MV-4-11 (cell line): ENCODE data around the gene LRRIQ3.
"Not testable (repeated sequence)": the region's sequence is repeated elsewhere in the genome, so short reads cannot be mapped to it uniquely, and the experiment has no call there.

ENCODE experiments used
- DNase-seq: peaks from one replicate; lab custom pipeline; 2025; lab: John Stamatoyannopoulos, UW

Gene LRRIQ3

GRCh38 chr1:74197657-74198552 is at the start of gene LRRIQ3, which contains the start of gene FPGT:
Gene LRRIQ3, minus strand, starts transcription at chr1:74198176. Its CDS starts 14,492 bp downstream, at chr1:74183684.
Gene FPGT, plus strand, starts transcription at chr1:74198242. Its CDS starts 37 bp downstream, at chr1:74198279.
- peak; percentile 91 for DNase-seq

- no peak for DNase-seq
These were observed 48.3 kb upstream of the LRRIQ3 start for GRCh38 chr1:74246315-74246714.

GRCh38 chr1:74245168-74245772 is 47.3 kb upstream of the LRRIQ3 start:
- no peak for DNase-seq

- no peak for DNase-seq
These were observed 39.8 kb upstream of the LRRIQ3 start for GRCh38 chr1:74237787-74238186.

- DNase-seq, result no peak
These were observed 39.1 kb upstream of the LRRIQ3 start for GRCh38 chr1:74237035-74237434.

DNA sequence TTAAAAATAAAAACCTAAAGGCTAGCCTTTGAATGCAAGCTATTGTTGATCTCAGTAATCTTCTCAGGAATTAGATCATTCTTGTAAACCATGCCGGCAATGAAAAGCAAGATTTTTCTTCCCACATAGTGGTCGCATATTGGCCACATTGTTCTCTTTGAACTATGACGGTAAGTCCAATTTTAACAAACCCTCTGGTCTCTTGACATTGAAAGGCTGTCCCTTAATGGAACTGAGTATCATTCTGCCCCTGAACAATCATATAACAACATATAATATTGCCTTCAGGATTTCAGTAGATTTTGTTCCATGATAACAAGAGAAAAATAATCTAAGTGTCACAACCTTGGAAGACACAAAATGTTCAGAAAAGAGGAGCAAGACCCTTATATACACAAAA is 38.5 kb upstream of the LRRIQ3 start:
- DNase-seq, result no peak

- DNase-seq, result no peak
These were observed 37.2 kb upstream of the LRRIQ3 start, which contains the start of gene TNNI3K for GRCh38 chr1:74235153-74235552. Gene TNNI3K, plus strand, starts transcription at chr1:74235387. Its CDS starts 65 bp downstream, at chr1:74235452.

DNA sequence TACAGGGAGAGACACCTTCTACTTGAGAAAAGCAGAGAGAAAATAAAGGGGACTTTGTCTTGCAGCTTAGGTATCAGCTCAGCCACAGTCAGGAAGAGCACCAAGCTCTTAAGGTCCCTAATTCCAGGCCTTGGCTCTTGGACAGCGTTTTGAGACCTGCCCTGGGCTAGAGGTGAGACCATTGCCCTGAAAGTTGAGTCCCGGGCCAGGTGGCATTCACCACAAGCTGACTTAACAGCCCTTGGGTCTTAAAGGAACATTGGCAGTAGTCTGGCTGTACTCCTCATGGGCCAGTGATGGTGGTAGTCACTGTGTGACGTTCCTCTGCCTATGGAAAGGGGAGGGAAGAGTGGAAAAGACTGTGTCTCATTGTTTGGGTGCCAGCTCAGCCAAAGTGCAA is 25.5 kb upstream of the LRRIQ3 start:
- no peak for DNase-seq

DNA sequence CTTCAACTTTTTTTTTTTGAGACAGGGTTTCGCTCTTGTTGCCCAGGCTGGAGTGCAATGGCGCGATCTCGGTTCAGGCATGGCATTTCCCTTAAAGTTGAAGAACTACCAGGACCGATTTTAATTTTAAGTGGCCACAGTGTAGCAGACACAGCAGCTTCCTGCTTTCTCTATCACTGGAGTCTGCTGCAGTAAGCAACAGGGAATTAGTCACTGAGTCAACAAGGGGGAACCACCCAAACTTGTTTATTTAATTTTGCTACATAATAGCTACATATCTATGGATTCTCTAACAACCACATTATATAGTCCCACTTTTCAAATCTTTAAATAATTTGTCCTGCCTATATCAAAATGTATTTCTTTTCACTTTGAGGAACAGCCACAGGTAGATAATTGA is 24.7 kb upstream of the LRRIQ3 start:
- DNase-seq, result no peak

- no peak for DNase-seq
These were observed 17.3 kb upstream of the LRRIQ3 start for GRCh38 chr1:74215229-74215628.

DNA sequence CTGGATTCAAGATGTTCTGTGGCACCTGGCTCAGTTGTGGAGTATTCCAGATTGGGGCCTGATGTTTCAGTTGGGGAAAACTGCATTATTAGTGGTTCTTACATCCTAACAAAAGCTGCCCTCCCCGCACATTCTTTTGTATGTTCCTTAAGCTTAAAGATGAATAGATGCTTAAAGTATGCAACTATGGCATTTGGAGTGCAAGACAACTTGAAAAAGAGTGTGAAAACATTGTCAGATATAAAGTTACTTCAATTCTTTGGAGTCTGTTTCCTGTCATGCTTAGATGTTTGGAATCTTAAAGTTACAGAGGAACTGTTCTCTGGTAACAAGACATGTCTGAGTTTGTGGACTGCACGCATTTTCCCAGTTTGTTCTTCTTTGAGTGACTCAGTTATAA is 7.3 kb upstream of the LRRIQ3 start:
- no peak for DNase-seq

DNA sequence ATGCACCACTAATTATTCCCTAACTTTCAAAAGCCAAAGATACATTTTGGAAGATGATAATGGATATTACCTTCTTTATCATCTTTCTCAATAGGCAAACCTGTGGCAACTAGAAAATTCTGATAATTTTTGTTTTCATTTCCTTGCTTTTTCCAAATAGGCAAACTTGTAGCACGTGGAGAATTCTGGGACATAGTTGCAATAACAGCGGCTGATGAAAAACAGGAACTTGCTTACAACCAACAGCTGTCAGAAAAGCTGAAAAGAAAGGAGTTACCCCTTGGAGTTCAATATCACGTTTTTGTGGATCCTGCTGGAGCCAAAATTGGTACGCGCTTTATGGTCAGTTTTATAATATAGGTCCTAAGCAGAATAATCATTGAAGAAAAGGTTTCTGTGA is 1.5 kb upstream of the LRRIQ3 start:
- DNase-seq, result peak; percentile 54

DNA sequence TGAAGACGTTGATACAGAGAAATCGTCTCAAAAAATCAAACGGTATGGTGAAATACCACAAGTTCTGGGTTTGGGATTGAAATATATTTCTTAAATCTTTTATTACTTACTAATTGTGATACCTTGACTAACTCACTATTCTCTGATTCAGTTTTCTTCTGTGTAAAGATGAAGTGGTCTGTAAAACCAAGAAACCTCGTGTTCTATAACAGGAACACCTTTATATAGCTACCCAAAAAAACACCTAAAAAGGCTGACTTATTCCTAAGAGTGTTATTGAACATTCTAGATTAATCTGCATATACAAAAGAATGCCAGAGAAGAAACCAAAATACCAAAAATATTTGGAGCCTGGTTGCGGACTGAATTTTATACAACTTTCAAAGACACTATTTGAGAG is 721 bp downstream of the LRRIQ3 start:
- no peak for DNase-seq

GRCh38 chr1:74195339-74195738 is 2.6 kb downstream of the LRRIQ3 start:
- no peak for DNase-seq

- DNase-seq, result no peak
These were observed 4.1 kb downstream of the LRRIQ3 start for GRCh38 chr1:74193908-74194307.

DNA sequence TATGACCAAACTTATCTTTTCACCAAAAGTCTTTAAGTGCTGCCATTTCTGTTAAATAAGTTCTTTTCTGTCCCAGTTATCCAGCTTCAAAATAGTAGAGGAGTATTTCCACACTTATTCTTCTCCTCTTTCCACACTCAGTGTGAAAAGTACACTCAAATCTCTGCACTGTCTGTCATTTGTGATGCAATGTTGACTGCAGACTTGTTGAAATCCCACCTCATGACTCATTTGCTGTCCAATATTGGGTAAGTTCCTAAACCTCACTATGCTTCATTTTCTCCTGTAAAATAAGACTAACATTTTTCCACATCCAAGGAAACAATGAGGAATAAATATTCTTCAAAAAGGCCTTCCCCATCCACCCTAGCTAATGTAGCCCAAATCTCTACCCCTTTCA is 17.5 kb downstream of the LRRIQ3 start:
- peak; percentile 9 for DNase-seq

DNA sequence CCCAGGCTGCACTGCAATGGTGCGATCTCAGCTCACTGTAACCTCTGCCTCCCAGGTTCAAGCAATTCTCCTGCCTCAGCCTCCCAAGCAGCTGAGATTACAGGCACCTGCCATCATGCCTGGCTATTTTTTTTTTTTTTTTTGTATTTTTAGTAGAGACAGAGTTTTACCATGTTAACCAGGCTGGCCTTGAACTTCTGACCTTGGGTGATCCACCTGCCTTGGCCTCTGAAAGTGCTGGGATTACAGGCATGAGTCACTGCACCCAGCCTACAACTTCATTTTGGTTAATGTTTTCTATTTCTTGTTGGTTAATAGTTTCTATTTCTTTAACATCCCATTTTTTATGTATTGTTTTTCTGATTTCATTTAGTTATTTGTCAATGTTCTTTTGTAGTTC is 23.6 kb downstream of the LRRIQ3 start:
- not testable (repeated sequence) for DNase-seq

DNA sequence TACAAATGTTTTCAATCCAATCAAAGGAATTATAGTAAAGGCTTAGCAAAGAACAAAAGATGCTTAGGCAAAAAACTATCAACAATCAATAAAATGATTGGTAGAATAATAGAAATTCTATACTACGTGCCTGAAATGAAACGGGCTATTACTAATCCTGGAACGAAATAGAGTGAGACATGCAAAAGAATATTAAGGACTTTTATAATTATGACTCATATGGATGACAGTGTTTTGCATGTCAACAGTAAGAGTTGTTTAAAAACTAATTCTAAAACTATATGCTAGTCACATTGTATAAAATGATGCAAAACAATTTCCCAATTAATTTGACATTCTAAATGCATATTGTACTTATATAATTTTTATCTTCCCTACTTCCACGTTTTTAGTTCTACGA is 35.6 kb downstream of the LRRIQ3 start:
- DNase-seq, result no peak

- no peak for DNase-seq
These were observed 36.5 kb downstream of the LRRIQ3 start for GRCh38 chr1:74161497-74161896.

DNA sequence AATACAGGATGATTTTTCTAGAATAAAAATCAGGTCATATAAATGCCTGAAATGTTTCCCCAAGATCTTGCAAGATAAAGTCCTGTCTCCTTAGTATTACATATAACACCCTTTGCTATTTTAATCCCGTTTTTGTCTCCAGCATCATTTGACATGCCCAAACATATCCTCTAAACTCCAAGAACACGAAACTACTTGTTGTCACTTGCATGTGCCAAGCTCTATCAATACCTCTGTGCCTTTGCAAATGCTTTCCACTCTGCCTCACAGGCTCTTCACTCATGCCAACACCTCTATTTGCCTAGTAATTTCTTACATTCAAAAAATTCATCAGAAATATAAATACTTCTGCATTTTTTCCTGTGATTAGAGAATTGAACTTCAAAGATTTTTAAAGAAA is 37.9 kb downstream of the LRRIQ3 start:
- DNase-seq, result no peak

DNA sequence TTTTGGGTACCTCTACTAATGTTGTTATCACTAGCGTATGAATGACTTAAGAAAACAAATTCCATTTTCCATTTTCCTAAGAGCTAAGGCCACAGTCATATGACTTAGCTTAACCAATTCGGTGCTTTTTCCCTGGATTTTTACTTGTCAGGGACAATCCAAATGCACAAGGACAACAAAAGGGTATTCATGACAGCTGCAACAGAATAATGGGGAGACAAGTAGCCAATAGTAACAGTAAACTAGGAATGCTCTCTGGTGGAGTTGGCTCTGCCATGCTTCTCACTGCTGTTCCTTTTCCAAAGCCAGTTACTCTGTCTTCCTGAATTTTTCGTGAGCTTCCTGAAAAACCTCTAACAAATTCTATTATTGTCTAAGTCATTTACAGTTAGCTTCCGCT is 52.9 kb downstream of the LRRIQ3 start:
- DNase-seq, result no peak

DNA sequence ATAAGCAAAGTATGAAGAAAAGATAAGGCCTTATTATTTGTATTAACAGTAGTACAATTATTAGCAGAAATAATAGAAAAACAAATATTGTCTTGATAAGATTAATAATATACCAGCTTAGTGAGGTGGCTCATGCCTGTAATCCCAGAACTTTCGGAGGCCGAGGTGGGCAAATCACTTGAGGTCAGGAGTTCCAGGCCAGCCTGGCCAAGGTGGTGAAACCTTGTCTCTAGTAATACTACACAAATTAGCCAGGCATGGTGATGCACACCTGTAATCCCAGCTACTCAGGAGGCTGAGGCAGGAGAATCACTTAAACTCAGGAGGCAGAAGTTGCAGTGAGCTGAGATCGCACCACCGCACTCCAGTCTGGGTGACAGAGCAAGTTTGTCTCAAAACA is 80.6 kb downstream of the LRRIQ3 start:
- DNase-seq, result not testable (repeated sequence)

GRCh38 chr1:74113333-74113732 is 84.6 kb downstream of the LRRIQ3 start:
- no peak for DNase-seq
